BJ (cell line): ENCODE data around the gene TRAF3IP1. TPM values are rescaled to one million over a fixed set of nuclear protein-coding genes. Genes with fewer than 3 reads are reported as not detected.

ENCODE experiments used
- CTCF ChIA-PET: fragments of 350-600 bp; formaldehyde crosslinking; extraction: SDS; loops from one replicate; lab custom pipeline; 2021; ENCODE audit warnings: antibody characterized with exemption, inconsistent platforms; lab: Yijun Ruan, JAX
- POLR2A ChIA-PET: fragments of 300-600 bp; sonication (Branson Sonifier 250); formaldehyde crosslinking; extraction: SDS; loops from one replicate; lab custom pipeline; 2021; ENCODE audit warnings: antibody characterized with exemption; lab: Charles Lee
- DNase-seq: peaks from one replicate; pipeline ENCODE4 v3.0.0-alpha.2; 2011; ENCODE audit warnings: low read depth
- H3K27me3 ChIP-seq: 2 replicates; pipeline ENCODE4 v1.6.0; 2011; ENCODE audit warnings: low read length; ENCODE audit not compliant: control insufficient read depth, insufficient read depth
- H3K36me3 ChIP-seq: 2 replicates; pipeline ENCODE4 v1.5.1; 2011; ENCODE audit warnings: low read length; ENCODE audit not compliant: control insufficient read depth, insufficient read depth
- H3K4me3 ChIP-seq: 2 replicates; pipeline ENCODE4 v1.5.1; 2011; ENCODE audit warnings: low read depth, mild to moderate bottlenecking, control low read depth, low read length
- CTCF ChIP-seq: IDR thresholded peaks from 2 replicates; pipeline ENCODE4 v1.5.1; 2011; ENCODE audit warnings: low read depth, mild to moderate bottlenecking, control low read depth, inconsistent platforms, low read length, moderate library complexity; ENCODE audit not compliant: insufficient read depth
- polyA plus RNA-seq: library from polyadenylated mRNA; depleted of rRNA; stranded (reverse); fragments of >200 nt; gene quantifications from 2 replicates; pipeline ENCODE4 v1.2.3, GENCODE V29; 2011

Gene TRAF3IP1
- polyA plus RNA-seq, 1 experiment, result 5.8 TPM

DNA sequence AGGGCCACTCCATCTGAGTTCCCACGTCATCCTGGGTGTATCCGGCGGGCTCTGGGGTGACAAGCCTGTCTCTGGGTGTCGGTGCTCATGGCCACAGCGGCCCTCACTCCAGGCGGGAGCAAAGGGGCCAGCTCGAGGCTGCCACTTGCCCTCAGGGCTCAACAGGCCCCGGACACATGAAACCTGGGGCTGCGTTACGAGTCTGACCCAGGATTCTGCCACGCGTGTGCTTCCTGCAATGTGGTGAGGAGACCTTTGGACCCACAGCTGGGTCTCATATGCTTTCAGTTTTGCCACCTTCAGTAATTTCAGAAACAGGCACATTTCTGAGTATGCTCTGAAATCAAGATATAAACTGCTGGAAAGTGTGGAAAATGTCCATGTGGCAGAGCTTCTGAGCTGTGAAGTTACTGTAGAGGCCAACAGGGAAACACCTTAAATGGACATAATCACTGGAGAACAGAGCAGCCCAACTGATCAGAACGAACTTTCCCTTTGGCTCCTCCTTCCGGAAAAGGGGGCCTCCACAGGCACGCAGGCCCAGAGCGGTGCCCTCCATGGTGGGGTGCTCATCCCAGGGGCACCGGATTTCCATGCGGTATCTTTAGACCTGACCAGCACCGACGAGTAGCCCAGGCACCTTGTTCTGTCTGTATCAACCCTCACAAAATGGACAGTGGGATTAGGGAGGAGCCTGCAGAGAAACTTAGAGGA, 46.0 kb upstream of the TRAF3IP1 start:
- H3K36me3 ChIP-seq, result peaks cover 20% of the 10 kb centered on the region
- H3K4me3 ChIP-seq, result no peak overlapping the region
- no peak for DNase-seq
- no peak for TF ChIP-seq CTCF
- POLR2A ChIA-PET, result no interaction called here
- no peaks in the 10 kb centered on the region for H3K27me3 ChIP-seq
- CTCF ChIA-PET, result interaction anchor here (0.6 to 5.4 kb wide), 3 partner anchors 10 to 235 kb away, joined by 3 to 52 read pairs (median 3); no protein-coding TSS in a partner anchor

DNA sequence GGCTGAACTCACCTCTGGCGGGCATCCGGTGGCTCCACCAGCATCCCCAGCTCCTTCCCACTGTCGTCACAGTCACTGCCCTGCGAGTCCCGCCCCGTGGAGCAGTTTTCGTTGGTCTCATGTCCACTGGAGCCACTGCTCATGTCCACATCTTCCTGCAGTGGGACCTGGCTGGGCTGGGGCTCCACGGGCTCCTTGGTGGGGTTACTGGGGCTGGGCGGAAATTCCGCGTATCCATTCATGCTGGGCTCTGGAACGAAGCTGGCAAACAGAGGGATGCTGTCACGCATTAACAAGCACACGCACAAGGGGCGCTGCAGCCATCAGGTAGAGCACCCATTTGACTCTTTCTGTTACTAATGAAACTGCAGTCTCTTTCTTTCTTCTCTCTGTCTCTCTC, 42.6 kb upstream of the TRAF3IP1 start:
- ChIA-PET CTCF (interaction anchor here (1.4 to 3.3 kb wide), 2 partner anchors 10 to 13 kb away, joined by 3 to 22 read pairs; no protein-coding TSS in a partner anchor), POLR2A (no interaction called here)
- Histone ChIP-seq H3K36me3 (peaks cover 12% of the 10 kb centered on the region), H3K27me3 (no peaks in the 10 kb centered on the region), H3K4me3 (no peak overlapping the region)
- no peak for DNase-seq
- no peak for TF ChIP-seq CTCF

DNA sequence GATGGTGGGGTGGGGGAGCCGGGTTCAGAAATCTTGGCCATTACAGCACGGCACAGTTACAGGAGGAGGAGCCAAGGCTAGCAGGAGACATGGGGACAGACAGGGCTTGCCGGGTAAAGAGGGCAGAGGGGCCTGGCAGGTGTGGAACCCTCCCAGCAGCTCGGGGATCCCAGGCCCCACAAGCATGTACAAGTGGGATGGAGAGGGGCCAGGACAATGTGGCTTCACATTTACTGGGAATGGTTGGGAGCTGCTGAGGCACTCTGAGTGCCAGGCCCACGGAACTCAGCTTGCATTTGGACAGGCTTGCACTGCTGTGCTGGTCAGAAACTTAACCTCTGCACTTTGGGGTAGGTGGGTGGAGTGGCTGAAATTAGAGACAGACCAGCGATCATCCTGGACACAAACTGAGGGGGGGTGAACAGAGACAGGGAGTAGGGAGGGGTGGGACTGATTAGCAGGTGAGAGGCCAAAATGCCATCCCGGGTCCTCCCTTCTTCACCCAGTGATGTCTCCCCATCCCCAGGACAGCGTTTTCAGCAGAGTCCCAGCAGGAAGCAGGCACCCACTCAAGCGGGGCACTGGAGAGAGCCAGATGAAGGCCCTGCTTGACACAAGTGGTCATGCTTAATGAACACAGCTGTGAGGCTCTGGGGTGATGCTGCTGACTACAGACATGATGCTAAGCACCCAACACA, 41.5 kb upstream of the TRAF3IP1 start:
- CTCF ChIA-PET, result interaction anchor here (0.5 to 3.3 kb wide), 3 partner anchors 8 to 442 kb away, joined by 3 to 22 read pairs (median 4); no protein-coding TSS in a partner anchor
- Histone ChIP-seq H3K27me3 (no peaks in the 10 kb centered on the region), H3K36me3 (peaks cover 11% of the 10 kb centered on the region), H3K4me3 (no peak overlapping the region)
- no peak for TF ChIP-seq CTCF
- POLR2A ChIA-PET, result no interaction called here
- DNase-seq, result no peak

DNA sequence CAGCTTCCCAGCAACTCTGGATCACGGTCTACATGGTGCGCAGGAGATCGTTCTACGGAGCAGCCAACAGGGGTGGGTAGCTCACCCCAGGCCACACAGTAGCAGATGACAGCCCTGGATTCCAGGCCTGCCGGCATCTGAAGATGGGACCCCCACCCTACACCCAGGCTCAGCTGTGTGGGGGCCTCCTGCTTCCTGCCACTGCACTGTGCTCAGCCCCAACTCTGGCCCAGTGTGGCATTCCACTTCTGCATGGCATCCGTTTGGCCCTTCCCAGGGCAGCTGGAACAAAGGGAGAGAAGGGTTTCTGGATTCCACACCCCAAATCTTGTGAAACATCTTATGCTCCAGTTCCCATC, 41.0 kb upstream of the TRAF3IP1 start:
- no peak for TF ChIP-seq CTCF
- Histone ChIP-seq H3K4me3 (no peak overlapping the region), H3K36me3 (peaks cover 9% of the 10 kb centered on the region), H3K27me3 (no peaks in the 10 kb centered on the region)
- ChIA-PET CTCF (interaction anchor here (3.3 kb wide), 1 partner anchor 15 kb away, joined by 22 read pairs; no protein-coding TSS in a partner anchor), POLR2A (no interaction called here)
- no peak for DNase-seq
